ENCODE measurements around the gene NOL6. TPM values are rescaled to one million over a fixed set of nuclear protein-coding genes. Genes with fewer than 3 reads are reported as not detected.
"Not testable (repeated sequence)": the region's sequence is repeated elsewhere in the genome, so short reads cannot be mapped to it uniquely, and the experiment has no call there.

NOL6 gene
- total RNA-seq, 1 experiment from 2014 or later: 64.4 TPM

DNA sequence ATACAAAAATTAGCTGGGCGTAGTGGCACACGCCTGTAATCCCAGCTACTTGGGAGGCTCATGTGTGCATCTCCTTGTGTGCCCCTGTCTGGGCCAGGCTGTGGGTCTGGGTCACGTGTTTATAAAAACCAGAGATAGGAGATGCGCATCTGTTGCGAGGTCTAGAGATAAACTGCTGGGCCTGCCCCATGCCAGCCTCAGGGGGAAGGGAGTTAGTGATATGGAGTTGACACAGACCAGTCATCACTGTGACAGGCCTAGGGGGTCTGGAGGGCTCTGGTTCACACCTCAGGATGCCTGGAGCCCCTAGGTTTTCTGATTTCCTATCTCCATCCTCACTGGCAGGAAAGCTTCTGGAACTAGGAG, 19.1 kb downstream of the NOL6 start:
- not testable (repeated sequence) for H3K14ac ChIP-seq (ENCODE audit: insufficient read depth, low read length); H3K79me1 ChIP-seq (ENCODE audit: insufficient read depth, low read depth, low read length, poor library complexity, severe bottlenecking); H3K9ac ChIP-seq (ENCODE audit: extremely low read depth, insufficient read length, low read length); H2AFZ ChIP-seq (ENCODE audit: low read length); H2BK20ac ChIP-seq (ENCODE audit: low read depth, low read length, poor library complexity, severe bottlenecking); H3K4ac ChIP-seq (ENCODE audit: low read depth, low read length); H3K27ac Mint-ChIP-seq; H3K9me3 Mint-ChIP-seq; H3K4me3 Mint-ChIP-seq; H4K5ac ChIP-seq (ENCODE audit: insufficient read length, low read depth, low read length); H3K79me2 ChIP-seq (ENCODE audit: insufficient read depth, low read length); H2BK5ac ChIP-seq (ENCODE audit: insufficient read length, low read length); H3K27me3 Mint-ChIP-seq (ENCODE audit: low read depth); H3K4me2 ChIP-seq (ENCODE audit: insufficient read depth, insufficient read length, low read length); H3K9me3 ChIP-seq (ENCODE audit: control insufficient read depth, low read depth, low read length); H2BK15ac ChIP-seq (ENCODE audit: low read depth, low read length); H4K91ac ChIP-seq (ENCODE audit: insufficient read length, low read depth, low read length); H3K23ac ChIP-seq (ENCODE audit: insufficient read length, low read depth, low read length); H3K27me3 ChIP-seq (ENCODE audit: insufficient read depth, low read length); H3K56ac ChIP-seq (ENCODE audit: insufficient read length, low read depth, low read length); H3K4me1 ChIP-seq (ENCODE audit: insufficient read depth, low read length); H2BK12ac ChIP-seq (ENCODE audit: insufficient read length, low read depth, low read length); DNase-seq; H3K18ac ChIP-seq (ENCODE audit: insufficient read length, low read depth, low read length); H4K20me1 ChIP-seq (ENCODE audit: control insufficient read depth, insufficient read depth, insufficient read length); H2BK120ac ChIP-seq (ENCODE audit: low read depth, low read length, poor library complexity, severe bottlenecking); H3K23me2 ChIP-seq (ENCODE audit: insufficient read length, low read depth, low read length, poor library complexity, severe bottlenecking); H2AK5ac ChIP-seq (ENCODE audit: insufficient read length, low read length); H3K36me3 Mint-ChIP-seq (ENCODE audit: insufficient read depth in 1 of 3, low read depth in 3 of 3); H3K27ac ChIP-seq (ENCODE audit: insufficient read length, low read depth, low read length); H4K8ac ChIP-seq (replicated peaks; ENCODE audit: insufficient read length, low read depth, low read length); H3T11ph ChIP-seq (ENCODE audit: low read length)
- no CpG with 5 or more reads among the region's 5 CpGs for WGBS (ENCODE audit: extremely low coverage, insufficient read length, low lambda C conversion rate)
- peaks cover 12 to 13% of the 10 kb centered on the region in 2 experiments for H3K4me1 Mint-ChIP-seq

All from H9 (cell line).